Measurements from ENCODE around the gene SLC9A3.

SLC9A3 gene

GRCh38 chr5:501105-501830, 23.0 kb downstream of the SLC9A3 start:
- TF ChIP-seq, protein P1, sequence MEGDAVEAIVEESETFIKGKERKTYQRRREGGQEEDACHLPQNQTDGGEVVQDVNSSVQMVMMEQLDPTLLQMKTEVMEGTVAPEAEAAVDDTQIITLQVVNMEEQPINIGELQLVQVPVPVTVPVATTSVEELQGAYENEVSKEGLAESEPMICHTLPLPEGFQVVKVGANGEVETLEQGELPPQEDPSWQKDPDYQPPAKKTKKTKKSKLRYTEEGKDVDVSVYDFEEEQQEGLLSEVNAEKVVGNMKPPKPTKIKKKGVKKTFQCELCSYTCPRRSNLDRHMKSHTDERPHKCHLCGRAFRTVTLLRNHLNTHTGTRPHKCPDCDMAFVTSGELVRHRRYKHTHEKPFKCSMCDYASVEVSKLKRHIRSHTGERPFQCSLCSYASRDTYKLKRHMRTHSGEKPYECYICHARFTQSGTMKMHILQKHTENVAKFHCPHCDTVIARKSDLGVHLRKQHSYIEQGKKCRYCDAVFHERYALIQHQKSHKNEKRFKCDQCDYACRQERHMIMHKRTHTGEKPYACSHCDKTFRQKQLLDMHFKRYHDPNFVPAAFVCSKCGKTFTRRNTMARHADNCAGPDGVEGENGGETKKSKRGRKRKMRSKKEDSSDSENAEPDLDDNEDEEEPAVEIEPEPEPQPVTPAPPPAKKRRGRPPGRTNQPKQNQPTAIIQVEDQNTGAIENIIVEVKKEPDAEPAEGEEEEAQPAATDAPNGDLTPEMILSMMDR (IDR thresholded peaks at IDR 0.05; ENCODE audit: insufficient read depth, low read depth, low read length, missing control alignments): no peak
- no peak overlapping the region for H3K4me3 ChIP-seq (ENCODE audit: low read depth, low read length)
- DNase-seq (ENCODE audit: low read depth): no peak

DNA sequence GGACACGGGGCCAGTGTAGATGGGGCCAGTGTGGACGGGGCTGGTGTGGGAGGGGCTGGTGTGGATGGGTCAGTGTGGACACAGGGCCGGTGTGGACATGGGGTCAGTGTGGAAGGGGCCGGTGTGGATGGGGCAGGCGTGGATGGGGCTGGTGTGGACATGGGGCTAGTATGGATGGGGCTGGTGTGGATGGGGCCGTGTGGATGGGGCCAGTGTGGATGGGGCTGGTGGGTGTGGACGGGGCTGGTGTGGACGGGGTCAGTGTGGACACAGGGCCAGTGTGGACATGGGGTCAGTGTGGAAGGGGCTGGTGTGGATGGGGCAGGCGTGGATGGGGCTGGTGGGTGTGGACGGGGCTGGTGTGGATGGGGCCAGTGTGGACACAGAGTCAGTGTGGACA, 23.8 kb downstream of the SLC9A3 start:
- TF ChIP-seq, protein P1 (IDR thresholded peaks at IDR 0.05; ENCODE audit: insufficient read depth, low read depth, low read length, missing control alignments): no peak

DNA sequence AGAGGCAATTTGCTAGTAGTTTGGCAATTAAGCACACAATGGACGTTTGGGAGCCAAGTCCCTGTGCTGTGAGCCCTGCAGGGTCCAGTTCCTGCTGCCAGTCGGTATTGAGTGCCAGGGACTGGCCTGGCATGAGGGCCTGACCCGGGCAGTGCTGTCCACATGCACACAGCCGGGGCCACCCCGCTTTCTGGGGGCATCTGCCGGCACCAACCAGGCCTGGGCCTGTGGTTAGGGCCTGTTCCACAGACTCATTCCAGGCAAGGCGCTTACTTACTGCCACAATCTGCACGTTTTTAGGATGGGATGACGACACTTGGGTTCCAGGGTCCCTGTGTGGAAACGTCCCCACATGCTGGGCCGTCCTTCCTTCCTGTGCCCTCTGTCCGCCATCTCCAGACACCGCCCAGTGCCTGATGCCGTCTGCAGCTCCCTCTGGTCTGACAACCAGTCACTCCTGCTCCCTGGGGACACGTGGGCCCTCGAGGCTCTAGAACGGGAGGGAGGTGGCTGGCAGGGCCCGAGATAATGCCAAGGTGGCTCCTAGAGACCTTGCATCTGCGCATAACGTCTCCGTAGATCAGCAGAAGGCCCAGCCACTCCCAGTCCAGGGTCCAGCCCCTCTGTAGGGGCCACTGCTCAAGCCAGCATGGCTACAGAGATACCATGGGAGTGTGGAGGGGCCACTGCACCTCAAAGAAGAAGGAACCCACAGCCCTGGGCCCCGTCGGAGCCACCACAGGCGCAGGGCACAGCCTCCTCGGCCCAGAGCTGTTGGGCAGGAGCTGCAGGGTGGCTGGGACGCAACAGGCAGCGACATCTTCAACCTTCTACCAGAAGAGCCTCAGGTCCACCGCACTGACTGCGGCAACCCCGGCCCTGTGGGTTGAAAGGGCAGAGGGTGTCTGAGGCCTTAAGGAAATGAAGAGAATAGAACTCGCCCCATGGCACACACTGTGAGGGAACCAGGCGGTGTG, 24.7 kb downstream of the SLC9A3 start:
- TF ChIP-seq, protein P1 (IDR thresholded peaks at IDR 0.05; ENCODE audit: insufficient read depth, low read depth, low read length, missing control alignments): no peak
- DNase-seq (ENCODE audit: low read depth): no peak
- no peak overlapping the region for H3K4me3 ChIP-seq (ENCODE audit: low read depth, low read length)

More for the DNA sequence above, 23.8 kb downstream of the SLC9A3 start:
- no peak overlapping the region for H3K4me3 ChIP-seq (ENCODE audit: low read depth, low read length)
- no peak for DNase-seq (ENCODE audit: low read depth)

DNA sequence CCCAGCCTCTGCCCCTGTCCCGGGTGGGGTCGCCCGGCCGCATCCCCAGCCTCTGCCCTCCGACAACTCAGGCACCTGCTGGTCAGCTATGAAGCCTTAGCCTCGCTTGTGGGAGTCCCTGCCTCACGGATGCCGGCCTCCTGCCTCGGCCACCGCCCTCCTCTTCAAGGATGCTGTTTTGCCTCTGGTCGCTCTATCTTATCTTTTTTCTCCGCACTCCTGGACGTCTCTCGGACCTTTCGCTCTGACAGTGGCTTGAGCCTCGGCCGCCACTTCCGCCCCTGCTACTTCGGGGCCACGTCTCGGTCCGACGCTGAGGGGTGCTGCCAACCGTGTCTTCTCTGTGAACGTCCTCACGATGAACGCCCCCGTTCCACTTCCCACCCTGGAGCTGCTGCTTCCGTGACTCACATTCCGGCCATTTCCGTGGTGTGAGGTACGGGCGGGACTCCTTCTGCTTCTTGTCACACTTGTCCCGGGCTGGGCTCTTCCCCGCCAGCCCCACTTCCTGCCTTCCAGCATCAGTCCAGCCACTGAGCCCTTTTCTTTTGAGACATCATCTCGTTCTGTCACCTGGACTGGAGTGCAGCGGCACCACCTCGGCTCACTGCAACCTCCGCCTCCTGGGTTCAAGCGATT, 26.3 kb downstream of the SLC9A3 start:
- TF ChIP-seq, protein P1 (IDR thresholded peaks at IDR 0.05; ENCODE audit: insufficient read depth, low read depth, low read length, missing control alignments): no peak
- H3K4me3 ChIP-seq (ENCODE audit: low read depth, low read length): 0 out of 2 replicates have a peak overlapping the region, but pooled peaks have one; percentile 8
- peak; percentile 12 for DNase-seq (ENCODE audit: low read depth)

- no peak for DNase-seq (ENCODE audit: low read depth)
- TF ChIP-seq, protein P1 (IDR thresholded peaks at IDR 0.05; ENCODE audit: insufficient read depth, low read depth, low read length, missing control alignments): no peak
- H3K4me3 ChIP-seq (ENCODE audit: low read depth, low read length): no peak overlapping the region
These were observed 27.1 kb downstream of the SLC9A3 start for GRCh38 chr5:497090-497700.

DNA sequence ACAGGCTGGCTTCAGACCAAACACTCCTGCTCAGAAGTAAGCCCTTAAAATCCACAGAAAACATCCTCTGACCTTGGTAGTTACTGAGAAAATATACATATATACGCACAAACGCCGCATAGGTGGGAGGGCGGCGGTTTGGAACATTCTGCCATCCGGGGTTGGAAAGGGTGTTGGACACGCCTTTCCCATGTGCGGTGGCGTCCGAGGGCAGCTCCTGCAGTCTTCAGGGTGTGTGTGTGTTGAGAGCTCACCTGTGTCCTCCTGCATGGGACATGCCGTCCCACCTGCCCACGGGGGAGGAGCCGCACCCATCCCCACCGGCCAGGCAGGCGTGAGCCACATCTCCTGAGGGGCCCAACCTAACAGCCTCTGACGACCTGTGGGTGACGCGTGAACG, 28.2 kb downstream of the SLC9A3 start:
- H3K4me3 ChIP-seq (ENCODE audit: low read depth, low read length): no peak overlapping the region
- no peak for DNase-seq (ENCODE audit: low read depth)
- TF ChIP-seq, protein P1 (IDR thresholded peaks at IDR 0.05; ENCODE audit: insufficient read depth, low read depth, low read length, missing control alignments): no peak

Measured in GM12865 (cell line).